ENCODE data around the gene ACSM5. TPM values are rescaled to one million over a fixed set of nuclear protein-coding genes. Genes with fewer than 3 reads are reported as not detected.
"Not testable (repeated sequence)": the region's sequence is repeated elsewhere in the genome, so short reads cannot be mapped to it uniquely, and the experiment has no call there.

Gene ACSM5
- total RNA-seq, 1 donor from 2014 or later: 4.5 TPM

DNA sequence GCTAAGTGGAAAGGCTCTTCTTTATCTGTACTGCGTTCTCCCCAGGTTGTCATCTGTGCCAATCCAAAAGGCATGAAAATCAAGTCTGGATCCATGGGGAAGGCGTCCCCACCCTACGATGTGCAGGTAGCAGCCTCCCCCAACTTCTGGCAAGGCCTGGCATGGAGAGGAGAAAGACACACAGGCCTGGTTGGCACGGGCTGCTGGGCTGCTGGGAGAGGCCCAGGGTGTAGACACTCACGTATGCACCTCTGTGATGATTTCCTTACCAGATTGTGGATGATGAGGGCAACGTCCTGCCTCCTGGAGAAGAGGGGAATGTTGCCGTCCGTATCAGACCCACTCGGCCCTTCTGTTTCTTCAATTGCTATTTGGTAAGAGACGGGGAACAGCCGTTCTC is 21.6 kb downstream of the ACSM5 start:
- no peaks in the 10 kb centered on the region for H3K4me1 ChIP-seq
- H3K27me3 ChIP-seq: no peaks in the 10 kb centered on the region
- TF ChIP-seq, protein P1, sequence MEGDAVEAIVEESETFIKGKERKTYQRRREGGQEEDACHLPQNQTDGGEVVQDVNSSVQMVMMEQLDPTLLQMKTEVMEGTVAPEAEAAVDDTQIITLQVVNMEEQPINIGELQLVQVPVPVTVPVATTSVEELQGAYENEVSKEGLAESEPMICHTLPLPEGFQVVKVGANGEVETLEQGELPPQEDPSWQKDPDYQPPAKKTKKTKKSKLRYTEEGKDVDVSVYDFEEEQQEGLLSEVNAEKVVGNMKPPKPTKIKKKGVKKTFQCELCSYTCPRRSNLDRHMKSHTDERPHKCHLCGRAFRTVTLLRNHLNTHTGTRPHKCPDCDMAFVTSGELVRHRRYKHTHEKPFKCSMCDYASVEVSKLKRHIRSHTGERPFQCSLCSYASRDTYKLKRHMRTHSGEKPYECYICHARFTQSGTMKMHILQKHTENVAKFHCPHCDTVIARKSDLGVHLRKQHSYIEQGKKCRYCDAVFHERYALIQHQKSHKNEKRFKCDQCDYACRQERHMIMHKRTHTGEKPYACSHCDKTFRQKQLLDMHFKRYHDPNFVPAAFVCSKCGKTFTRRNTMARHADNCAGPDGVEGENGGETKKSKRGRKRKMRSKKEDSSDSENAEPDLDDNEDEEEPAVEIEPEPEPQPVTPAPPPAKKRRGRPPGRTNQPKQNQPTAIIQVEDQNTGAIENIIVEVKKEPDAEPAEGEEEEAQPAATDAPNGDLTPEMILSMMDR (IDR thresholded peaks at IDR 0.05): no peak
- ATAC-seq (no peak), DNase-seq (no peak)
- no peak overlapping the region for H3K27ac ChIP-seq
- no peaks in the 10 kb centered on the region for H3K36me3 ChIP-seq
- H3K9me3 ChIP-seq: no peaks in the 10 kb centered on the region
- intact Hi-C loops (cut with DNase I): no loop called here
- no peak overlapping the region for H3K4me3 ChIP-seq

DNA sequence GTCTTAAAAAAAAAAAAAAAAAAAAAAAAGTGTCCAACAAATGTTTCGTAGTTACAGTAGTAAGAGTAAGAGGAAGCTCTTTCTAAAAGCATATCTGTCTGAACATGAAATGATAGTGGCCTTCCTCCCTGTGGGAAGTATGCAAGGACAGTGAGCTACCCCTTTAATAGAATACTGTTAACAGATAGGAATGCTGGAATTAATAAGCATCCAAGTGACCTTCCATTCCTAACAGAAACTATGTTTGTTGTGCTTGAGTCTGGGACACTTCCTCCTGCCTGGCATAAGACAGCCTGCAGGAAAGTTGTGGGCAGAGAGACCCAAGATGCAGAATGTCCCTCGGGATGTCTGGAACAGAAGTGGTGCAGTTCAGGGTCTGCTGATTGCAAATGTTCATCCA is 29.6 kb downstream of the ACSM5 start:
- DNase-seq; H3K4me3 ChIP-seq; H3K27me3 ChIP-seq; intact Hi-C loops (cut with DNase I); H3K36me3 ChIP-seq; H3K4me1 ChIP-seq; H3K9me3 ChIP-seq: not testable (repeated sequence)
- peak; percentile 20 for ATAC-seq
- peak overlapping the region; percentile 63 for H3K27ac ChIP-seq

DNA sequence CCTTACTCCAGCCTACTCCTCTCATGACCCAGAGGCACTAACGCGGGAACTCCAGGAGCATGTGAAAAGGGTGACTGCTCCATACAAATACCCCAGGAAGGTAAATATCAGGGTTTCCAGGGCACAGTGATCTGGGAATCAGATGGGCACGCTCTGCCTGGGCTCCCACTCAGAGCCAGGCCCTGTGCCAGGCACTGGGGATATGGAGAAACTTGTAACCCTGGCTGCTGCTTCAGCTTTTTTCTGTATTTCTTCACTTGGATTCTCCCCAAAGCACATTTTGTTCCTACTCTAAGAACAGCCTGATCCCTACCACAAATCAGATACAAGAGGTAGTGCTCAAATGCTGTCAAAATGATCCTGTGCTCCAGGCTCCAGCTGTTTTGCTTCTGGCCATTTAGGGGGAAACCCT is 30.5 kb downstream of the ACSM5 start:
- H3K4me3 ChIP-seq; H3K4me1 ChIP-seq; H3K27me3 ChIP-seq; H3K36me3 ChIP-seq; intact Hi-C loops (cut with DNase I); DNase-seq; H3K9me3 ChIP-seq: not testable (repeated sequence)
- H3K27ac ChIP-seq: peak overlapping the region; percentile 63
- ATAC-seq: peak; percentile 59

DNA sequence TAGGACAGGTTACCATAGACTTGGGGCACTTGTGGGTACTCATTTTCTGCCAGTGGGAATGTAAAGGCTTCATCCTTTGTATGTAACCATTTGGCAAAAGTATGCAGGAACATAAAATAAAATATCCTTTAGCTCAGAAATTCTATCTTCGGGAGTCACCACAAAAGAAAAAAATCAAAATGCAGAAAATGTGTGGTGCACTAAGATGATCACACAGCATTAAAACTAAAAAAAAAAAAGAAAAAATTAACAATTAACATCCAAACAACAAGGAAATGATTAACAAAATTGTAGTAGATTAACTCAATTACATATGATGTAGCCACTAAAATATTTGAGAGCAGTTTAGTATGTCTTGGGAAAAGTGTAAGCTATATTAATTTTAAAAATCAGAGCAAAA is 31.4 kb downstream of the ACSM5 start:
- H3K9me3 ChIP-seq; intact Hi-C loops (cut with DNase I); H3K4me3 ChIP-seq; H3K4me1 ChIP-seq; H3K27me3 ChIP-seq; DNase-seq; ATAC-seq; H3K36me3 ChIP-seq; H3K27ac ChIP-seq: not testable (repeated sequence)

DNA sequence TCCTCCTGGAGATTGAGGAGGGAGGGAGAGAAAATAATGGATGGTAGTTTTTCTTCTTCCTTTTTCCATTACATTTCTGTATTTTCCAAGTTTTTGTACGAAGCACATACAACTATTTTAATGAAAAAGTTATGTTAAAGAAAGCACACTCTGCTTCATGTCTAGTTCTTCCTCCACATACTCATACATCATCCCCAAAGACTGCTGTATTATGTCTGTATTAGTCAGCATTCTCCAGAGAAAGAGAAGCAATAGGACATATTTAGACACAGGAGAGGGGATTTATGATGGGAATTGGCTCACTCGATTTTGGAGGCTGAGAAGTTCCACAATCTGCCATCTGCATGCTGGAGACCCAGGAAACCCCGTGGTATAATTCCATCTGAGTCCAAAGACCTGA is 31.9 kb downstream of the ACSM5 start:
- ATAC-seq (no peak), DNase-seq (no peak)
- Histone ChIP-seq H3K4me3 (no peak overlapping the region), H3K4me1 (no peaks in the 10 kb centered on the region), H3K27ac (no peak overlapping the region), H3K36me3 (no peaks in the 10 kb centered on the region), H3K27me3 (no peaks in the 10 kb centered on the region), H3K9me3 (no peaks in the 10 kb centered on the region)
- intact Hi-C loops (cut with DNase I): no loop called here
- TF ChIP-seq, protein P1 (IDR thresholded peaks at IDR 0.05): no peak

DNA sequence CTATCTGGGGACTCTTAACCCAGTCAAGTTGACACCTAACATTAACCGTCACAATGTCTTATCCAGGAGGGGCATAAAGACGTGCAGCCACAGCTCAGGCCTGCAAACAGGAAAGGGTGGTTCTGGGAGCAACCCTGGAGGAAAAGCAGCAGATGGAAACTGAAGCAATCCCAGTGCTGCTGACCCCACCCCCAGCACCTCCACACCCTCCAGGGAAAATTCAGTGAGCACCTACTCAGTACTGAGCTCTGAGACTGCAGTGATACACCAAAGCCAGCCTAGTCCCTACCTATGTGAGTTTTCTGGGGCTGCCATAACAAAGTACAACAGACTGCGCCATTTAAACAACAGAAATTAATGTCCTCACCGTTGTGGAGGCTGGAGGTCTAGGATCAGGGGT is 32.5 kb downstream of the ACSM5 start:
- H3K9me3 ChIP-seq; H3K4me3 ChIP-seq; H3K4me1 ChIP-seq; H3K36me3 ChIP-seq; H3K27me3 ChIP-seq; DNase-seq; ATAC-seq; intact Hi-C loops (cut with DNase I); H3K27ac ChIP-seq: not testable (repeated sequence)

DNA sequence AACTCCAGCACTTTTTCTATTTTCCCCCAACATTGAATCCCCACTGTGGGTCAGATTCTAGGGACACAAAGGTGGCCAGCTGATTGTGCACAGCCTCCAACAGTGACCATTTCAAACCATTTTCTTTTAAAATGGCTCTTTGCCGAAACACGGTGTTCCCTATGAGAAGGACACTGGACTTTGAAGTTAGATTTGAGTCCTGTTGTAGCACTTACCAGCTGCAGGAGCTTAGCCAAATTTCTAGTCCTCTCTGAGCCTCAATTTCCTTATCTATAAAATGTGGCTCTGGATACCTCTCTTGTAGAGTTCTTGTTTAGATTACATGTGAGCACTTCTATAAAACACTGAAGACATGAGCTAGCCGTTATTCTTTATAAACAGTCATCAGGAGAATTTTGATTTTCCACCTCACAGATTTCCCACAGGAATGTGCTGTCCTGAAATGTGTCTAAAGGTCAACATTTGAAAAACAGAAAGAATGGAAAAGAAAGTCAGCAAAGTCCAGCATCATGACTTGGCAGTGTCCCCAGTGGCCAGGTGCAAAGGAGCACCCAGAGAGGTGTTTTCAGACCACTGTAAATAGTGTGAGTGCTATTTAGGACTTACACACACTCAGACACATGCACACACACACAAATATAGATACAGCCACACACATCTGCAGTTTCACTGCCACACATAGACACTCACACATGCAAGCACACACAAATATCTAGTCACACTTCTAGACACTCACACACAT is 37.5 kb downstream of the ACSM5 start:
- DNase-seq; H3K27ac ChIP-seq; H3K4me3 ChIP-seq; H3K27me3 ChIP-seq; H3K9me3 ChIP-seq; ATAC-seq; H3K4me1 ChIP-seq; intact Hi-C loops (cut with DNase I); H3K36me3 ChIP-seq: not testable (repeated sequence)

DNA sequence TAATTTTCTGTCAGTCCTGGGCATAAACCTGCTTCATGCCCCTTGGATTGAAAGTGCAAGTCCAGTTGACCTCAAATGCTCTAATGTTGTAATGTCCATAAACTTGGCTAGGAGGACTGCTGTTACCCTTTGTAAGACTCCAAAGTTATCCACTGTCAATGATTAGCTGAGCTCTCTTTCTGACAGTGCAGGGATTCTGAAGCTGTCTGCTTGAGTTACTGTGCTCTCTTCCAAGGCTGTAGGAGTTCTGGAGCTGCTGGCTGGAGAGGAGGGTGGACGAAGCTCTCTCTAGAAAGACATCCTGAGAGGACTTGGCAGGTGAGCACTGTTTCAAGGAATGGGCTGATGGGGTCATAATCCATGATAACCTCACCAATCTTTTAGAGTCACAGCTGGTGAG is 42.0 kb downstream of the ACSM5 start, which contains the start of gene ACSM2A:
ACSM2A (plus strand) TSS at position 158 of the 400 bp plus-strand sequence. CDS start 8,594 bp downstream, outside the sequence.
- intact Hi-C loops (cut with DNase I); H3K4me3 ChIP-seq: not testable (repeated sequence)

DNA sequence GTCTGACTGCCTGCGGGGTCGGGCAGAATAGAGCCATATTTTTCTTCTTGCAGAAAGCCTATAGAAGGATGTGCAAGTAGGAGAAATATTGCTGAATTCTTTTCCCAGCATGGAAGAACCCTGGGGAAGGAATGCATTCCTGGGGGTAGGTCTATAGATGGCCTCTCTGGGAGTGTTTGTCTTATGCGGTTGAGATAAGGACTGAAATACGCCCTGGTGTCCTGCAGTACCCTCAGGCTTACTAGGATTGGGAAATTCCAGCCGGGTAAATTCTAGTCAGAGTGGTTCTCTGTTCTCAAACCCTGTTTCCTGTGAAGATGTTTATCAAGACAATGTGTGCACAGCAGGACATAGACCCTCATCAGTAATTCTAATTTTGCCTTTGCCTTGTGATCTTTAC is 44.3 kb downstream of the ACSM5 start:
- H3K27me3 ChIP-seq; intact Hi-C loops (cut with DNase I); ATAC-seq; H3K4me3 ChIP-seq; H3K27ac ChIP-seq; H3K36me3 ChIP-seq; H3K9me3 ChIP-seq; DNase-seq; H3K4me1 ChIP-seq: not testable (repeated sequence)

More for the DNA sequence above, 42.0 kb downstream of the ACSM5 start, which contains the start of gene ACSM2A:
- not testable (repeated sequence) for H3K27me3 ChIP-seq, H3K9me3 ChIP-seq, ATAC-seq, H3K36me3 ChIP-seq, DNase-seq, H3K4me1 ChIP-seq, H3K27ac ChIP-seq

DNA sequence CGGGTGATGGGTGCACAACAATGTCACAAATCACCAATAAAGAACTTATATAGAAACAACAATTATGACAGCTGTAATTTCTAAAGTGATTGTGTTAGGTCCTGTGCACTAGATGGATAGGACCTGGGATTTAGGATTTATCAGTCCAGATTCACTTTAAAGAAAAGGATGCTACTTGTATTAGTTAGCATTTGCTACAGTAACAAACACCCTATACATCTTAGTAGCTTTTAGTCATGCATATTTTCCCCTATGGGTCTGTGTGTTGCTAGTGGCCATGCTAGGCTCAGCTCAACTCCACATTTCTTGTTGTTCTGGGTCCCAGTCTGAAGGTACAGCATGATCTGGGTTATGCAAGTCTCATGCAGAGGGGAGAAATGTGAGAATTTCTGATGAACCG is 49.9 kb downstream of the ACSM5 start:
- H3K27ac ChIP-seq; DNase-seq; H3K4me1 ChIP-seq; H3K36me3 ChIP-seq; H3K9me3 ChIP-seq; intact Hi-C loops (cut with DNase I); ATAC-seq; H3K4me3 ChIP-seq; H3K27me3 ChIP-seq: not testable (repeated sequence)

DNA sequence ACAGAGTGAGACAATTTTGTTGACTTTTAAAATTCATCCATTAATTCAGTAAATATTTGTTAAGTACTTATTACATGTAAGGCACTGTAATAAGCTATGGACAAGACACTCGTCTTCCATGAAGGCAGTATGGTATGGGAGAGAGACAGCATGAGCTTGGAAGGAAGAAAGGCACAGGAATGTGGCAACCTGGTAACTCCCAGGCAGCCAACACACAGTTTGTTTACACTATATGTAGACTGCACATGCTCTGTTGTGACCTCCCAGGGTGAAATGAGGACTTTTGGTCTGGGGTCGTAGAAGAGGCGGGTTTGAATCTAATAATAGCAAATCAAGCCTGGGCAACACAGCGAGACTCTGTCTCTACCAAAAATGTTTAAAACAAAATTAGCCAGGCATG is 51.0 kb downstream of the ACSM5 start:
- H3K4me3 ChIP-seq; DNase-seq; H3K27me3 ChIP-seq; H3K27ac ChIP-seq; ATAC-seq; intact Hi-C loops (cut with DNase I); H3K4me1 ChIP-seq; H3K9me3 ChIP-seq; H3K36me3 ChIP-seq: not testable (repeated sequence)

DNA sequence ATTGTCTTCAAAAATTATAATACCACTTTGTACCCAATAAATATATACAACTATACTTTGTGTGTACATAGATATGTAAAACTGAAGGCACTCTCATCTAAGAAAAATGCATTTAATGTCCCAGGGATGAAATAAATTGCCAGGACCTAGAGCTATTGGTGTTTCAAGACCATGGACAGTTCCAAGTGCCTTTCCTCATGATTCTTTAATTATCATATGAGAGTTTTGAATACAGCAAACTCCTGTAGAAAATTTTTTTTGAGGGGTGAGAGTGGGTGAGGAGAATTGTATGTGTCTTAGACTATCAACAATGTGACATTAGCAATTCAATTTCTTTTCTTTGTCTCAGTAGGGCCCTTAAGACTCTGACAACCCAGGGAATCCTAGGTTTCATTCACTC is 59.6 kb downstream of the ACSM5 start:
- intact Hi-C loops (cut with DNase I): not testable (repeated sequence)

DNA sequence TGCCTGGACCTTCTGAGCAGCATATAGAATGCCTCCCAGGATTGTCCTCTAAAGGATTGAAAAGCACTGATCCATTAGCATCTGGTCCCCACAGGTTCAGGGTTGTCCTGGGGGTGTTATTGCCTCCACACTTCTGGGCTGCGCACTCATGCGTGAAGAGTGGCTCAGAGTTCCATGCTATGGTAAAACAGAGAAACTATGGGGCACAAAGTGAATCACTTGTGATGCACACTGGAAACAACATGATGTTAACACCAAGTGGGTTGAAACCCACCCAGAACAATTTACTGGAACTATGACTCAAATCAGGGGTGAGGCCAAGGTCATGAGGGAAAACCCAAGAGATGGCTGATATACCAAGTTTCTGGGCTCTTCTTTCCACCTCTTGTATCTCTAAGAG is 60.6 kb downstream of the ACSM5 start:
- not testable (repeated sequence) for H3K36me3 ChIP-seq

More for the DNA sequence above, 59.6 kb downstream of the ACSM5 start:
- ATAC-seq, H3K9me3 ChIP-seq, DNase-seq, H3K36me3 ChIP-seq, H3K27ac ChIP-seq, H3K27me3 ChIP-seq, H3K4me3 ChIP-seq, H3K4me1 ChIP-seq: not testable (repeated sequence)

More for the DNA sequence above, 60.6 kb downstream of the ACSM5 start:
- intact Hi-C loops (cut with DNase I); DNase-seq; H3K9me3 ChIP-seq; H3K4me3 ChIP-seq; ATAC-seq; H3K4me1 ChIP-seq; H3K27me3 ChIP-seq; H3K27ac ChIP-seq: not testable (repeated sequence)
